Left lung (tissue), 10 donors: ENCODE results near the gene RAI1. TPM values are rescaled to one million over a fixed set of nuclear protein-coding genes. Genes with fewer than 3 reads are reported as not detected.

Source experiments
- ATAC-seq: fragments of 200-7000 bp; cut with Tn5 transposase; one replicate; pipeline ENCODE4 v1.9.1; 2020; ENCODE audit warnings: moderate library complexity
- DNase-seq, 4 donors: peaks; one replicate each; pipeline ENCODE4 v3.0.0-alpha.2; 2013 to 2020
- H3K27ac ChIP-seq, 2 donors: fragments of 200-600 bp; sonication (generic) in 1 of 2; one replicate each; pipeline versions ENCODE4 v1.5.0 to v1.8.0; 2020 to 2021
- H3K27me3 ChIP-seq, 2 donors: fragments of 200-600 bp; sonication (generic) in 1 of 2; one replicate each; pipeline versions ENCODE4 v1.5.0 to v1.8.0; 2020 to 2021
- H3K36me3 ChIP-seq, 2 donors: fragments of 200-600 bp; sonication (generic) in 1 of 2; one replicate each; pipeline versions ENCODE4 v1.5.0 to v1.8.0; 2020 to 2021
- H3K4me1 ChIP-seq, 2 donors: fragments of 200-600 bp; one replicate each; pipeline ENCODE4 v1.8.0; 2021
- H3K4me3 ChIP-seq, 2 donors: fragments of 200-600 bp; sonication (generic) in 1 of 2; one replicate each; pipeline versions ENCODE4 v1.5.0 to v1.8.0; 2020 to 2021; ENCODE audit warnings: mild to moderate bottlenecking in 1 of 2
- H3K9me3 ChIP-seq, 2 donors: fragments of 200-600 bp; sonication (generic) in 1 of 2; one replicate each; pipeline versions ENCODE4 v1.5.0 to v1.8.0; 2020 to 2021
- intact Hi-C, 2 donors: fragments of 100-400 bp; cut with DNase I; formaldehyde crosslinking; loops; one replicate each; pipeline versions ENCODE4 v1.11.2 to v1.14.2; 2022
- polyA plus RNA-seq, 6 donors: library from polyadenylated mRNA; unstranded; fragments of 120-200 nt; gene quantifications; one replicate each; pipeline ENCODE4 v1.2.1, GENCODE V29; 2013; ENCODE audit not compliant: insufficient read length in 6 of 6
- total RNA-seq, 2 donors: library from RNA; stranded (reverse); fragmentation: NEBNext Ultra II Directional; extraction: Animal tissue kit (Norgen Biotek cat#: 25700); gene quantifications; one replicate each; pipeline ENCODE4 v1.2.1, GENCODE V29; 2021
- TF ChIP-seq, protein P1 (sequence below), 2 donors: fragments of 200-600 bp; sonication (generic) in 1 of 2; IDR thresholded peaks; one replicate each; pipeline versions ENCODE4 v1.5.0 to v1.8.0; 2021; ENCODE audit warnings: antibody characterized with exemption in 2 of 2
- donor health status: DM: no; HTN: yes; CAD: no.
- donor health status: DM: no; HTN: no; CAD: no.

Gene RAI1
- total and polyA plus RNA-seq, 8 donors, result 28.8 to 43.8 (median 34.7) TPM

DNA sequence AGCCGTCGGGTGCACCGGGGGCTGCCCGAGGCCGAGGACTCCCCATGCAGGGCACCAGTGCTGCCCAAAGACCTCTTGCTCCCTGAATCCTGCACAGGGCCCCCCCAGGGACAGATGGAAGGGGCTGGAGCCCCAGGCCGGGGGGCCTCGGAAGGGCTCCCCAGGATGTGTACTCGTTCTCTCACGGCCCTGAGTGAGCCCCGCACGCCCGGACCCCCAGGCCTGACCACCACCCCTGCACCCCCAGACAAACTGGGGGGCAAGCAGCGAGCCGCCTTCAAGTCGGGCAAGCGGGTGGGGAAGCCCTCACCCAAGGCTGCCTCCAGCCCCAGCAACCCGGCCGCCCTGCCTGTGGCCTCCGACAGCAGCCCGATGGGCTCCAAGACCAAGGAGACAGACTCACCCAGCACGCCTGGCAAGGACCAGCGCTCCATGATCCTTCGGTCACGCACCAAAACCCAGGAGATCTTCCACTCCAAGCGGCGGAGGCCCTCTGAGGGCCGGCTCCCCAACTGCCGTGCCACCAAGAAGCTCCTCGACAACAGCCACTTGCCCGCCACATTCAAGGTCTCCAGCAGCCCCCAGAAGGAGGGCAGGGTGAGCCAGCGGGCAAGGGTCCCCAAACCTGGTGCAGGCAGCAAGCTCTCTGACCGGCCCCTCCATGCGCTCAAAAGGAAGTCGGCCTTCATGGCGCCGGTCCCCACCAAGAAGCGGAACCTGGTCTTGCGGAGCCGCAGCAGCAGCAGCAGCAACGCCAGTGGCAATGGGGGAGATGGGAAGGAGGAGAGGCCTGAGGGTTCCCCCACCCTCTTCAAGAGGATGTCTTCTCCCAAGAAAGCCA is 114.9 kb downstream of the RAI1 start:
- Histone ChIP-seq H3K27me3 (no peaks in the 10 kb centered on the region), H3K9me3 (no peaks in the 10 kb centered on the region), H3K27ac (no peak overlapping the region), H3K4me1 (peaks cover 0 to 20% of the 10 kb centered on the region in 2 donors), H3K36me3 (peaks cover 0 to 67% of the 10 kb centered on the region in 2 donors), H3K4me3 (no peak overlapping the region)
- intact Hi-C loops, result no loop called here
- TF ChIP-seq, protein P1, sequence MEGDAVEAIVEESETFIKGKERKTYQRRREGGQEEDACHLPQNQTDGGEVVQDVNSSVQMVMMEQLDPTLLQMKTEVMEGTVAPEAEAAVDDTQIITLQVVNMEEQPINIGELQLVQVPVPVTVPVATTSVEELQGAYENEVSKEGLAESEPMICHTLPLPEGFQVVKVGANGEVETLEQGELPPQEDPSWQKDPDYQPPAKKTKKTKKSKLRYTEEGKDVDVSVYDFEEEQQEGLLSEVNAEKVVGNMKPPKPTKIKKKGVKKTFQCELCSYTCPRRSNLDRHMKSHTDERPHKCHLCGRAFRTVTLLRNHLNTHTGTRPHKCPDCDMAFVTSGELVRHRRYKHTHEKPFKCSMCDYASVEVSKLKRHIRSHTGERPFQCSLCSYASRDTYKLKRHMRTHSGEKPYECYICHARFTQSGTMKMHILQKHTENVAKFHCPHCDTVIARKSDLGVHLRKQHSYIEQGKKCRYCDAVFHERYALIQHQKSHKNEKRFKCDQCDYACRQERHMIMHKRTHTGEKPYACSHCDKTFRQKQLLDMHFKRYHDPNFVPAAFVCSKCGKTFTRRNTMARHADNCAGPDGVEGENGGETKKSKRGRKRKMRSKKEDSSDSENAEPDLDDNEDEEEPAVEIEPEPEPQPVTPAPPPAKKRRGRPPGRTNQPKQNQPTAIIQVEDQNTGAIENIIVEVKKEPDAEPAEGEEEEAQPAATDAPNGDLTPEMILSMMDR (IDR thresholded peaks at IDR 0.05), result no peak
- no peak for DNase-seq
- ATAC-seq, result no peak

- no peaks in the 10 kb centered on the region for H3K27me3 ChIP-seq
- H3K9me3 ChIP-seq, result no peaks in the 10 kb centered on the region
- TF ChIP-seq, protein P1 (IDR thresholded peaks at IDR 0.05), result no peak
- no peak for ATAC-seq
- no peak overlapping the region for H3K27ac ChIP-seq
- H3K36me3 ChIP-seq, result peaks cover 0 to 70% of the 10 kb centered on the region in 2 donors
- no peak for DNase-seq
- H3K4me1 ChIP-seq, result peaks cover 0 to 17% of the 10 kb centered on the region in 2 donors
- intact Hi-C loops, result no loop called here
- H3K4me3 ChIP-seq, result no peak overlapping the region
Measured at GRCh38 chr17:17796787-17797061, 115.5 kb downstream of the RAI1 start.

GRCh38 chr17:17797119-17797809 is 116.0 kb downstream of the RAI1 start:
- DNase-seq, result no peak

GRCh38 chr17:17798010-17798556 is 116.8 kb downstream of the RAI1 start:
- ATAC-seq, result no peak
- intact Hi-C loops, result no loop called here
- H3K4me1 ChIP-seq, result peaks cover 0 to 4% of the 10 kb centered on the region in 2 donors
- TF ChIP-seq, protein P1 (IDR thresholded peaks at IDR 0.05), result no peak
- H3K9me3 ChIP-seq, result no peaks in the 10 kb centered on the region
- H3K36me3 ChIP-seq, result peaks cover 0 to 75% of the 10 kb centered on the region in 2 donors
- no peak for DNase-seq
- no peaks in the 10 kb centered on the region for H3K27me3 ChIP-seq
- H3K27ac ChIP-seq, result no peak overlapping the region
- H3K4me3 ChIP-seq, result no peak overlapping the region

More at GRCh38 chr17:17797119-17797809, 116.0 kb downstream of the RAI1 start:
- no peak for ATAC-seq
- no peak overlapping the region for H3K4me3 ChIP-seq
- no peak overlapping the region for H3K27ac ChIP-seq
- peaks cover 0 to 12% of the 10 kb centered on the region in 2 donors for H3K4me1 ChIP-seq
- intact Hi-C loops, result no loop called here
- H3K27me3 ChIP-seq, result no peaks in the 10 kb centered on the region
- H3K9me3 ChIP-seq, result no peaks in the 10 kb centered on the region
- TF ChIP-seq, protein P1 (IDR thresholded peaks at IDR 0.05), result no peak
- peaks cover 0 to 76% of the 10 kb centered on the region in 2 donors for H3K36me3 ChIP-seq
